Hippocampal formation (tissue), 2 donors: ENCODE measurements around the gene XKR7.

Source experiments
- DNase-seq, 2 donors: peaks; one replicate each; lab custom pipeline; 2025; lab: John Stamatoyannopoulos, UW

Gene XKR7

DNA sequence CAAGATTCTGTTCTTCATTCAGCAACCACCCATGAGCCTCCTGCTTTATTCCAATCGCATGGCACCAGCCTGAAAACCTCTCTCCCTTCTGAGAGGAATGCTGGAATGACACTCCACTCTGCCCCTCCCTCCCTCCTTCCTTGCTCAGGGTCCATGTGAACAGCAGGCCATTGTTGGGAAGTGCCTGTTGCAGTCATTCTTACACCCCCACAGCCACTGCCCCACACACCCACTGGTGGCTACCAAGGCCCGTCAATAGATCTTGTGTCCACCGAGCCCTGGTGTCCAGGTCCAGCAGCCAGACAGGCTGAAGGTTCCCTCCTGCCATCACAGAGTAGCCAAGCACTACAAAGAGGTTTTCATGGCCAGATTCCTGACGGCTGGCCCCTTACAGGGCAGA is 22.6 kb upstream of the XKR7 start:
- no peak for DNase-seq

DNA sequence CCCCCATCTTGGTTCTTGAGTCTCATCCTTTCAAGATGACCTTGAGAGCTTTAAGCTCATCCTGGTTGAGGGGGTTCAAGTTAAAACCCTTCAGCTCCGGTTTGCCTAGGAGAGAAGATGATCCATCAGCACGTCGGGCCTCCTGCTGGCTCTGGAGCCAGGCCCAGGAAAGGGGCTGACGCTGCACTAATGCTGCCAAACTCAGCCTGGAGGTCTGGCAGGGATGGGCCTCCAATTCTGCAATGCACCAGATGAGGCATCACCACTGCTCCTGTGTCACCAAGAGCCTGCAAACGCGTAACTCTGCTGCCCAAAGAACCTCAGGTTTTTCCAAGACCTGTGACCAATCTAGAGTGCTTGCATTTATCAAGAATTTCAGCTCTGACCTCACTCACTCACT is 22.2 kb upstream of the XKR7 start:
- no peak for DNase-seq

DNA sequence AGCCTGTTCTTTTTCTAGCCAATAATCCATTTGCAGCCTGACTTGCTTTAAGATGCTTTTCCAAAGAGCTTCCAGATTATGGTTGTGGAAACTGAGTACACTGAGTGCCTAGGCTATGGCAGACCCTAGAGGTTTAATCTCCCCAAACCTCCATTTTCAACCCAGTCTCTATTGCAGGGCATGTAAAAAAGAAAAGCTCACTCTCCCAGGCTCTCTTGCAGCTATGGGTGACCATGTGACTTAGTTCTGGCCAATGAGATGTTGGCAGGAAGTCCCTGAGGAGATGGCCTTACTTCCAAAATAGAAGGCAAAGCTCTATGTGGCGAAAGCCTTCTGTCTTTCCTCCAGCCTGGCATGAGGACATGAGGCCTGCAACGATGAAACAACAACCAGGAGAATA is 19.9 kb upstream of the XKR7 start:
- no peak for DNase-seq

DNA sequence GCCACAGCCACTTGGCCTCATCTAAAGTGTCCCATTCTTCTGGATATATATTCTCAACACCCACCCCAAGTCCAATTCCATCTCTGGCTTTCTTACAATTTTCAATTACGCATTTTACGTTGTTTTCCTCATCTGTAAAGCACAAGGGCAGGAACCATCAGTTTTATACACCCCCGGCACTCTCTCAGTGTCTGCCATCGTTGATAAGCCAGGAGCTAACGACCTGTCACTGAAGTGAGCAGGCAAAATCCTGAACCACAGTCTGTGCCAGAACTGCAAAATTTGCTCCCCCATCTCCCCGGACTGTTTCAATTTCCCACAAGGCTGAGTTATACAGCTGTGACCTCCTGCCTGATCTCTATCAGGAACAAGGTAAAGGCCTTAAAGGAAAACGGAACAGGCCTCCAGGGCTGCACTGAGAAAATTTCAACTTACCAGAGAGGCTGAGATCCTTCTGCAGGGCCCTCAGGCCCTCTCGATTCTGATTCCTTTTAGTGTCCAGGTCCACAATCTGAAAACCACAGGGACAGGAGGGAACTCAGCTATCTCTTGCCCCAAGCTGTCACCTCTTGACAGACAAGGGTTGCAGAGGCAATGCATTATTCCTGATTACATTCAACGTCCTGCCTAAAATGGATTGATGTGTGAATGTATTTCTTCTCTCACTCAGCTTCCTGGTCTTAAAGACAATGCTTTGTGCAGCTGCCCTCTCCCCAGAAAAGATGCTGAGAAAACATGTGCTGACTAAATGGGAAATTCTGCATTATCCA is 17.9 kb upstream of the XKR7 start:
- no peak for DNase-seq

DNA sequence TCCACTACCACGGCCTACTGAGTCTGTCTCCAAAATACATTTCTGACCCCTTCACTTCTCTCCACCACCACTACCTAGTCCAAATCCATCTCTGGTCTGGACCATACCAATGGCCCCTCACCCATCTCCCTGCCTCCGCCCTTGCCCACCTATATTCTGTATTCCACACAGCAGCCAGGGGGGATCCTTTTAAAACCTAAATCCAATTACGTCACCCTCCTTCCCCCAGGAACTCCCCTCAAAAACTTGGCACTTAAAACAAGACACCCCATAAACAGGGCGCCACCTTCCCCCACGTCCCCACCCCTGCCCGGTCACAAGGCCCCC is 16.8 kb upstream of the XKR7 start:
- DNase-seq = no peak

DNA sequence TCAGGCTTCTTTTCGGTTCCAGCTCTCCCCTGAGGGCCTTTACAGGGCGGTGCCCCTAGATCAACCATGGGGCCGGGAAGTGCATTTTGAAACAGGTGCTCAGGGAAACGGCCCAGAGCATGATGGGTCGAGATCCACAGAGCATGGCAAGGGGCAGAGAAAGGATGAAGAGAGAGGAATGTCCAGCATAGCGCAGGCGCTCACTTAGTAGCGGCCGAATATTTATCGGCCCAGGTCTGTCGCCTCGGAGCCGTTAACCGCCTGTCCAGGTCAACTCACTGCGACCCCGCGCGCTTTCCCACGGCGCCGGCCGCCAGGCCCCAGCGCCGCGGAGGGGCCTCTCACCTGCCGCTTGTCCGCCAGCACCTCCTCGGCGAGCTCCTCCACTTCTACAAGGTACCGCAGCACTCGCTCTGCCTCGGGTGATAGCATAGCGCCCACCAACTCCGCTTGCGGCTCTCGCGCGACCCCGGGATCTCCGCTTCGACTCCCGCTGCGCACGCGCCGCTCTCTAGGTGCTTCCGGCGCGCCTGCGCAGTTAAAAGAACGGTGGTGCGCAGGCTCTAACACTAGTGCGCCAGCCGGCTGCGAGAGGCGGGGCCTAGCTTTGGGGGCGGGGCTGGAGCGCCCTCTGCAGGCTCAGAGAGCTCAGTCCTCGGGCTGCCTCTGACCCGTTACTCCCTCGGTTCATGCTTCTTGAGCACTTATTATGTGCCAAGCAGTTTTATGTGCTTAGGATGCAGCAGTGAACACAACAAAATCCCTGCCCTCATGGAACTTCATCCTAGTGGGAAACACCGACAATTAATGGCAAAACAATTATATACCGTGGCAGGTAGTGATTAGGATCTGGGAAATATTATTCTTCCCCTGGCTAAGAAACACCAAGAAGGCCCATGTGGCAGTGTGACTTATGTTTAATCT is 16.2 kb upstream of the XKR7 start, which contains the start of gene PDRG1:
PDRG1 (minus strand) TSS at position 517 of the 924 bp plus-strand sequence; CDS start at position 432, 85 bp downstream.
- DNase-seq = peak; percentile 77 to 84

DNA sequence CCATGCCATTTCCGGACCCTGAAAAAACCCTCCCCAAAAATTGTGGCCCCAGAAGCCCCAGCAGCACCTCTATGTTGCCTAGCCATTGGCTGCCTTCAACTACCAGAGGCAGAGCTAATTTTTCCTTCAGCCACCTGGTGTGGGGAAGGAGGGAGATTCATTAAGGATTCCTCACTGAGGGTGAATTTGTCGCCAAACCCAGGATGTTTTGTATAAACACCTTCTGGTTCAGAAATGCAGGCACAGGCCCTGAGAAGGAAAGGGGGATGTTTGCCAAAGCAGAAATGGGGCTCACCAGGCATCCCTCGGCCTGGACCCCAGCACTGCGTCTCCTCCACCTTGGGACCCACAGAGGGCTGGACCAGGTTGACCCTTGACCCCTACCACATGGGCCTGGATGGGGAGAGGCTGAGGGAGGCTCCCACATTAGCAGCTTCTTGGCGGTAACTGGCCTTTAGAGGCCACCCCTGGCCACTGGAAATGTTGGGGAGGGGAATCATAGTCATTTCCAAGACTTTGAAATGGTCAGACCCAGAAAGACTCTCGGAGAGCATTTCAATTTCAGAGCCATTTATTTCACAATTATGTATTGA is 14.3 kb upstream of the XKR7 start:
- DNase-seq = no peak

DNA sequence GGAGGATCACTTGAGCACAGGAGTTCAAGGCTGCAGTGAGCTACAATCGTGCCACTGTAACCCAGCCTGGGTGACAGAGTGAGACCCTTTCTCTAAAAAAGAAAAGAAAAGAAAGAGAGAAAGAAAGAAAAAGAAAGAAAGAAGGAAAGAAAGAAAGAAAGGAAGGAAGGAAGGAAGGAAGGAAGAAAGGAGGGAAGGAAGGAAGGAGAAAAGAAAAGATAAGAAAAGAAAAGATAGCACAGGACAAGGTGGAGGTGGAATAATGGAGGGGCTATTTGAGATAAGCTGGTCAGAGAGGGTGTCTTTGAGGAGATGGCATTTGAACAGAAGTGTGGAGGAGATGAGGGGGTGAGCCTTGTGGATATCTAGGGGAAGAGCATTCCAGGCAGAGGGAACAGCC is 13.5 kb upstream of the XKR7 start:
- DNase-seq = no peak

DNA sequence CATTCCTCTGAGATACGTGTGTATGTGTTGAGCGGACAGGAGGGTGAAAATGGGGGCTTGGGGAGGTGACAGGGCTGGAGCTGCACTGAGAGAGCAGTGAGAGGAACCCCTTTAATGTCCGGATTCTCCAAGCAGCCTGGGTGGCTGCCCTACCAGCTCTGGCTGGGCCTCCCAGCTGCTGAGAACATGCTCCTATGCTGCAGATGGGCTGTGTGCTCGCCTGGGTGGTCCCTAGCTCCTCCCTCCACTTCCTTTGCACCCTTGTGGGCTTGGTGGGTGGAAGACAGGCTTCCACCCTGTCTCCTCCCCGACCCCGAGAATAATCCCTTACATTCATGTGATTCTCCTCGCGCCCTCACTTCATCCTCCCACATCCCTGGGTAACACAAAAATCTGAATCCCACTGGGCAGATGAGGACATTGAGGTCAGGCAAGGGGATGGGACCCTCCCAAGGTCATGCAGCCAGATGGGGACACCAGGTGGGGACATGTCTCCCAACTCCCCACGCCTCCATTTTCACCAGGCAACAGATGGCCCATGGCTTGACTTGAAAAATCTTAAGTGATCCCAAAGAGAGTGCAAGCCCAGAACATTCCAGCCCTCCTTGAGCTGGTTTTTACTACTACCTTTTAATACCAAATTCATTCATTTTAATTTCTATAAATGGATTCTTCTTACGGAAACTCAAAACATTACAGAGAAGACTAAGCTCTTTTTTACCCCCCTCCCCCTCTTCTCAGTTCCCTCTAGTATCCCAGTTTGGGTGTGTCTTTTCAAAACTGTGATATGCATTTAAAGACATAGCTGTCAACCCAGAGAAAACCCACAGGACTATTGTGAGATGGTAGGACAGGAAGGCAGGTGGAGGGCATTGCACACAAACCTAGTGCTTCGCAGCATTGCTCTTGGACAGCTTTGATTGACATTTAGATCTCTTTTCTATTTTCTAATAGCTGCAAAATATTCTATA is 11.1 kb upstream of the XKR7 start:
- DNase-seq = no peak

DNA sequence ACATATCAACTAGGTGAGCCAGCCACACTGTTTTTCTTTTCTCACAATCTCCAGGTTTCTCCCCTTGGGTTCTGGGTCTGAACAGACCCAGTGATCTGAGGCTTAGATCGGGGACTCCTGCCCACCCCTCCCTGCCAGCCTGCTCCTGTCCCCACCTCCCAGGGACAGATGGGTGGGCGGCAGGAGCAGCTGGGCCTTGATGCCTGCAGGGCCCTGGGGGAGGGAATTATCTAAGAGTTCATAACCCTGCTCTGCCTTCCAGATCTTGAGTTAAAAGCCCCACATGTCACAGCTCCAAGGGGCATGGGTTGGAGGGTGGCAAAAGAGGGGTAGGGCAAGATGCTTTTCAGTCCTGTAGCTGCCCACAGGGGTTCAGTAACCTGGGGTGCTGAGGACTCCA is 5.2 kb upstream of the XKR7 start:
- no peak for DNase-seq

DNA sequence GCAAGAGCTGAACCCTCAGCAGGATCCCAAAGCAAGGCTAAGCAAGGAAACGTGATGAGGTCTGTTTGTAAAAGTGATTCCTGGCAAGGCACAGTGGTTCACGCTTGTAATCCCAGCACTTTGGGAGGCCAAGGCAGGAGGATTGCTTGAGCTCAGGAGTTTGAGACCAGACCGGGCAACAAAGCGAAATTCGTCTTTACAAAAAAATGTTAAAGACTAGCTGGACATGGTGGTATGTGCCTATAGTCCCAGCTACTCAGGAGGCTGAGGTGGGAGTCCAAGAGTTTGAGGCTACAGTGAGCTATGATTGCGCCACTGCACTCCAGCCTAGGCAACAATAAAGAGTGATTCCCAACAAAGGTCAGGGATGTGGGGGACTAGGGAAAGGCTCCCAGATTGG is 4.1 kb upstream of the XKR7 start:
- DNase-seq = no peak

DNA sequence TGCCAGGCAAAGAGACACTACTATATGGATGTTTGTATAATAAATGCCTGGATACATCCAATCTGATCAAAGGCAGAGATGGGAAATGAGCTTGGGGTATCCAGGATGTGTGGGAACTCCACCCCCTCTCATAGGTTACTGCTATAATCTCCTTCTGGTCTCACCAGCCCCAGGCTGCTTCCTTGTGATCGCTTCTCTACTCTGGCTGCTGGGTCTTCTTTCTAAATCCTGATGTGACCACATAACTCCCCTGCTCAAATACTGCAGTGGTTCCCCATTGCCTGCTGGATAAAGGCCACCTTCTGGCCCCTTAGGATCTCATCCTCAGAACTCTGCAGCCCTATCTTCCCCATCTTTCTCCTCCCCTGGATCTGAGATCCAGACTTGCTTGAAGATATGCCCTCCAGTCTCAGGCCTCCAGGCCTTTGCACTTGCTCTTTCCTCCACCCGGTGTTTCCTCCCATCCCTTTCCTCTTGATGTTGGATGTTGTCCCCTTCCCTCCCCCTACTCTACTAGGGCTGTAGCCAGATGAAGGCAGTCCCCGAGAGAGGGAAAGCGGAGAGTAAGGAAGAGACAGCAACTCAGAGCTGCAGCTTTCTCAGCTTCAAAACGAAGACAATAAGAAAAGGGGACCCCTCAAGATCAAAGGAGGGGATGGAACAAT is 828 bp upstream of the XKR7 start:
- no peak for DNase-seq

DNA sequence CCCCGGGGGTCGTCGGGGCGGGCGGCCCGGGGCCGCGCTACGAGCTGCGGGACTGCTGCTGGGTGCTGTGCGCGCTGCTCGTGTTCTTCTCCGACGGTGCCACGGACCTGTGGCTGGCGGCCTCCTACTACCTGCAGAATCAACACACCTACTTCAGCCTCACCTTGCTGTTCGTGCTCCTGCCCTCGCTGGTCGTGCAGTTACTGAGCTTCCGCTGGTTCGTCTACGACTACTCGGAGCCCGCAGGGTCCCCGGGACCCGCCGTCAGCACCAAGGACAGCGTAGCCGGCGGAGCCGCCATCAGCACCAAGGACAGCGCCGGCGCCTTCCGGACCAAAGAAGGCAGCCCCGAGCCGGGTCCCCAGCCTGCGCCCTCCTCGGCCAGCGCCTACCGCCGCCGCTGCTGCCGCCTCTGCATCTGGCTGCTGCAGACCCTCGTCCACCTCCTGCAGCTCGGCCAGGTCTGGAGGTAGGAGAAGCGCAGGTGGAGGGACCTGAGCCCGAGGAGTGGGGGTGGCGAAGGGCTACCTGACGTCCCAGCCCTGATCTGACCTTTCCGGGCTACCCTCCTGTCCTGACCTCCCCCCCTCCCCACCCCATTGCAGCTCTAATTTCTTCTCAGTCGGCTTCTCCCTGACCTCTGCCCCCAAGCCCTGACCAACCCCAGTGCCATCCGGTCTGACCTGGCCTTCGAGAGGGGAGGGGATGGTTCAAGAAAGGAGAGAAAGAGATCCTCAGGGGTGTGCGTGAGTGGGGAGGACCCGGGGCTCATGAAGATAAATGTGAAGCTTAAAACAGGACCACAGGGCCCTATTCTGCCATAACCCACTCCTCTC is 558 bp downstream of the XKR7 start:
- DNase-seq = peak in 1 of 2 donors; percentile 38

DNA sequence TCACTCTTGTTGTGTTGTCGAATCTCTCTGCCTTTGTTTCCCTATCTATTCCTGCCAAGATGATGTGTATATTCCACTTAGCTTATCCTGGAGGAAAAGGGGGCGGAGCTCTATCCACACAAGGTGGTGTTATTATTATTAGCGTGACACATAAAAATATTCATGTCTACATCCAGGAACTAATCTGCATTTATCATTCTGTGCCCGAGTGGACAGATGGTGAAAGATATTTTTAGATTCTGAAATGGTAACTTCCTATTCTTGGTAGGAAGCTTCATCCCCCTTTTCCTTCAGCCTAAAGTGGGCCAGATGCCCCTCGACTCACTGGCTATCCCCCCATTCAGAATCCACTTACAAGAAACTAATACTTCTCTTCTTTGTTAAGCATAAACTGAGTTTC is 2.0 kb downstream of the XKR7 start:
- DNase-seq = no peak

DNA sequence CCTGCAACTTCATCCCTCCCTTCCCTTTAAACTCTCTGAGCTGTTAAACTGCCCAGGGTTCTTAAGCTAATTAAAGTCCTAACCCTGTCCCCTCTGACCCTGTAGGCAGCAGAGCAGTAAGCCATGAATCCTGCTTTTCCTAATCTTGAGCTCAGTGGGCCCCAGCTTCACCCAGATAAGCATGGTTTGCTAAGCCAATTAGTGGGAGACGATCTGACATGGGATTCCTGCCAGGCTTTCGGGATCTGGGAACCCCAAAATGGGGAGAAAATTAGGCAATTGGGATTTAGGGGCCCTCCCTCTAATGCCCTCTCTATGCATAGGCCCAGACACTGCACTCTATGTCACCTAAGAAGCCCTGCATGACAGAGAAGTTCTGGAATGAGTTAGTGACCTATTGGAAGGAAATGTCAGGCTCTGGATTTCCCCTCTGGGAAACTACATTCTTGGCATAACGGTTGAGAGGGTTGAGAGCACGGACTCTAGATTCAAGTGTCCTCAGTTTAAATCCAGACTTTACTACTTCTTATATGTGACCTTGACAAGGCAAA is 4.6 kb downstream of the XKR7 start:
- no peak for DNase-seq

DNA sequence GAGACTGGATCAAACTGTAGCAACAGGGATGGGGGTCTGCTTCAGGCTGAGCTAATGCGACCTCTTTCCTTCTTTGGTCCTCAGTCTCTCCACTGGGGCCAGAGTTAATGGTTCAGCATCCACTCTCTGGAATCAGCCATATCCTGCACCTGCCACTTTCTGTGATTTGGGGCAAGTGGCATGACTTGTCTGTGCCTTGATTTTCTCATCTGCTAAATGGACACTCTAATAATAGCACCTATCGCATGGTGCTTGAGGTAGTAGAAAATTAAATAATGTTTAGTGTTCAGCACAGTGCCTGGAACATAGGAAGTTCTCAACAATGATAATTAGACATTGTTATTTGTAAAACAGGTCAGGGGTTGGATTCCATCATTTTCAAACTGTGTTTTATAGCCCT is 6.3 kb downstream of the XKR7 start:
- no peak for DNase-seq

DNA sequence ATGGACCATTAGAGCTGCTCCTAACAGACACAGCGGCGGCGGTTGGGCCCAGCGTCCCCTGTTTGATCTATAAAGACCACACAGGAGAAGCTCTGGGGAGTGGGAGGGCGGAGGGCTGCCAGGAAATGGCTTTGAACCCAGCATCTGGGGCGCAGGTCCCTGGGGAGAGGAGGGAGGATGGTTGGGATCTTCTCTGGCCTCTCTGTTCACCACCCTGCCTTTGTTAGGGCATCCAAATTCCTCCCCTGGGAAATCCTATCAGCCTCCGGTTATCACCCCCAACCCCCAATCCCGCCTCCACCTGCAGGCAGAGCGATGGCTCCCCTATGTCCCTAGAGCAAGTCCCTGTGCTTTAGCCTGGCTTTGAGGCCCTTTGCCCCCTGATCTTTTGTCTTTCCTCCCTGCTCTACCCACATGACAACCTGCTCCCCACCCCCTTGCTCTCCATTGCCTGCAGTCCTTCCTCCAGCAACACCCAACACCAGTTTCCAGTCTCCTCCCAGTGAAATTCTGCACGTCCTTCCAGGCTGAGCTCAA is 7.1 kb downstream of the XKR7 start:
- DNase-seq = no peak

DNA sequence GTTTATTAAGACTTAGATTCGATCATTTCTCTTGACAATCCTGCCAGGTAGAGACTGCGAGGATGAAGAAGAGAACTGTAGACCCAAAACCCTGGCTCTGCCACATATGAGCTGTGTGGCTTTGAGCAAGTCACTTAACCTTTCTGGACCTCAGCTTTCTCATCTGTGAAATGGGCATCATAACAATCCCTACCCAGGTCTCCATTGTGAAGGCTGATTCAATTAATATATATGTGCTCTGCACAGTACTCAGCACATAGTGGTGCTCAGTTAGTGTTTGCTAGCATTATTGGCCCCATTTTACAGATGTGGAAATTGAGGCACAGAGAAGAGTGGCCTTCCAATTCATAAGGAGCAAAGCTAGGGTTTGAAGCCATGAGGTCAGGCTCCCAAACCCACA is 7.9 kb downstream of the XKR7 start:
- no peak for DNase-seq

DNA sequence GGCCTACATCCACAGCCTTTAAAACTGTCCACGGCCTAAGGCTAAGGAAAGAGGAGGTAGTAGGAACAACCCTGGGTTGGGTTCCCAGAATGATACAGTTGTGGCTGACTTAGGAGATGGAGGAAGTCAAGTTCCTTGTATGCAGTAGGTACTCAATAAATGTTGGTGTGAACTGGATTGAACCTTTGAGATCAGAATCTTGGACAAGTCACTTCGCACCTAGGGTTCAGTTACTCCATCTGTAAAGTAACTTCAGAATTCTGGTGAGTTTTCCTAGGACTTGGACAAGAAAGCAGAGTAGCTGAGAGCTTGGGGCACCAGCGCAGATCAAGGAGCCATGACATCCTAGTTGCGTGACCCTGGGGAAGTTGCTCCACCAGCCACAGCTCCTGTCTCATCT is 9.1 kb downstream of the XKR7 start:
- DNase-seq = no peak
